ENCODE measurements around the gene SRD5A2.

DNA sequence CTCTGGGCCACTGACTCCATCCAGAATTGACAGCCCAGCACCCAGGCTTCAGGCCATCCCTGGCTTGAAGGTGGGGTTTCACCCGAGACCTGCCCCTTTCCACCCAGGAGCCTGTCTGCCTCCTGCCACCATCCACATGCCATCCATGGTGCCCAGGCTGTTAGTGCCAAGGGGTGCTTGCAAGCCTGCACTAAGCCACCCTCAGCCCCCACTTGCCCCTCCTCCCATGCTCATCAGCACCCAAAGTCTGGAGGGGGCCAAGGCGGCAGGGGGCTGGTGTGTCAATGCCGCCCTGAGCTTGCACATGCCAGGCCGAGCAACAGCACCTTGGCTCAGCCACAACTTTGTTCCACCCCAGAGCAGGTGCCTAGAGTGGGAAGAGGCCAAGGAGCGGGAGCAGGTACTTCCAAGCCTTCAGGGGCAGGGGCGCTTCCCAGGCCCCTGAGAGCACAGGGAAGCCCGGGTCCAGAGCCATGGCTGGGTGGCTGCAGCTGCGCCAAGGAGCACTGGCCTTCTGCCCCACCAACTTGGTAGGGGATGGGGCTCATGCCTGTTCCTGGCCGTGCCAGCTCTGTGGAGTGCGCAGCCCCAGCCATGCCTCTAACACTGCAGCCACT lies 12.0 kb downstream of the SRD5A2 start:
- TF ChIP-seq TAF1 (IDR thresholded peaks at IDR 0.05; ENCODE audit: low read depth) (no peak), EP300 (IDR thresholded peaks at IDR 0.05; ENCODE audit: borderline replicate concordance) (no peak)

Measured in Ishikawa (cell line).